ENCODE data around the gene LINS1. TPM values are rescaled to one million over a fixed set of nuclear protein-coding genes. Genes with fewer than 3 reads are reported as not detected.

LINS1 gene, protein sequence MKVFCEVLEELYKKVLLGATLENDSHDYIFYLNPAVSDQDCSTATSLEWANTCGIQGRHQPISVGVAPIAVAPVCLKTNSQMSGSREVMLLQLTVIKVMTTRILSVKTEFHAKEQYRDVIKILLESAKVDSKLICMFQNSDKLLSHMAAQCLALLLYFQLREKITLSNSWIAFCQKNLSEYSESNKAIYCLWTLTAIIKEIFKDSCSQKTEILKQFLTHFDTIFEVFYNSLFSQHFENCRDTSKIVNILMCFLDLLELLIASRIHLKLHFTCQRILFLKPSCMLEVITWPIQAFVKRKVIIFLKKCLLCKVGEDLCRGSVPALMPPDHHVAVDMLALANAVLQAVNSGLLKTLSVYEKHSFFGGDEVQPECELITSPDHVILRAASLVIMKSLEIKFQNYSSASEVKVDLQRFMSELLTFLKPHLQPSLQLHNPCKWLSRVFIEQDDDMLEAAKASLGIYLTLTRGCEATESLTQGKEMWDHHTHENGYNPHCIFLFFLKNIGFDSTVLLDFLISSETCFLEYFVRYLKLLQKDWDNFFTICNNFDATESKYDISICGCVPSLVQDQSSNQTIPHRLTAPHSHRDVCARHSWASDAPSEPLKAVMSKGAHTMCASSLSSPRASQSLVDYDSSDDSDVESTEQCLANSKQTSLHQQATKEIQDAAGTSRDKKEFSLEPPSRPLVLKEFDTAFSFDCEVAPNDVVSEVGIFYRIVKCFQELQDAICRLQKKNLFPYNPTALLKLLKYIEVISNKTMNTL
- 113 TPM for total RNA-seq

DNA sequence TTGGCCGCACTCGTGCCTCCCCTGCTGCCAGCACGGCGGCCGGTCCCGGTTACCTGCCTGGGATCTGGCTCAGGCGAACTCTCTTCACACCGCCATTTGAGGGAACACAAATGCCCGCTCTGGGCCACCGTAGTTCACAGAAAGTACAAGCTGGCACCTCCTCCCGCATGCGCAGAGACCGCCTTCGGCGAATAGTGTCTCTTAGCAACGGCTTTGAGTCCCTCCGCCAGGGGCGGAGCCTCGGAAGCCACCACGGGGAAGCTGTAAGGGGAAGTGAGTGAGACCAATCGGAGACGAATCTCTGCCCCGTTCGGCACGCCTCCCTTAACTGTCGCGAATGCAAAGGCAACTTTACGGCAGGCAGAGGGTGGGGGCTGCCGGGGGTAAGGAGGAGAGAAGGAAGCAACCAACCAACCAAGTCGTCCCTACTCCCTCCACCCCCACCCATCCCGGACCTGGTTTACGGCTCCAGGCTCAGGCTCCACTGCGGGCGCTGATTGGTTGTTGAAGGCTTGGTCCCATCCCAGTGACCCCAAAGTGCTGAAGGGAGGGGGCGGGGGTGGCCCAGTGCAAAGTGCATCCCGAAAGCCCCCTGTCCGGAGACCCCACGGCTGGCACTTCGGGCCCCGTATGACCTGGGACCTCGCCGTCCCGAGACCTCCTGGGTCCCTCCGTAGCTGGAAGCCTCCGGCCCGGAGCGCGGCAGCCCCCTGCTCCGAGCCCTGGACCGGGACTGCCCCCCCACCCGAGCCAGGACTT, at the start of gene LINS1, which contains the start of gene ASB7:
Gene LINS1, minus strand, starts transcription at position 121 of the 759 bp plus-strand sequence. CDS start 21,342 bp downstream, outside the sequence.
Gene ASB7, plus strand, starts transcription at position 526 of the 759 bp plus-strand sequence. CDS start 9,628 bp downstream, outside the sequence.

DNA sequence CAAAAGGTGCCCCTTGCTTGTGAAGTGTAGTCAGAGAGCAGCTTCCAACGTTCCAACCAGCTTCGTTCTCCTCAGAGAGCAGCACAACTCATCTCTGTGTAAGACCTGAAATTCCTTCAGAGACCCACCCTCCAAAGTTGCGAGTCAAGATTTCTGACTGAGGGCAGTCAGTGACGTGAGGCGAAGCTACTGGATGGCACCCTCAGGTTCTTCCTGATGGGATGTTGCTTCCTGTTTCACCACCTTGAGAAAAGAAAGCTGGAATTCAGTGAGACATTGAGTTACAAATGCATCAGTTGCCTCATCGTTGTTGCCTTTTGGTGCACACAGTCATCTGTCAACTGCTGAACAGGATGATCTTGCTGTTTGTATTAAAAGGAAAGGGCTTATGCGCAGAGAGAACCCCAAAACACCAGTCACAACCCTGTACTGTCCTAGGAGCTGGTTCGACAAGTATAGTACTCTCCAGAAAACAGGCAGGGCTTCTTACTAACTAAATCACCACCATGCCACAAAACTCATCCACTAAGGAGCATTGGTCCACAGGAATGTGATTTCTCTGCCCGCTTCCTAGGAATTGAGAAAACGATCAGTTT, 73.1 kb downstream of the LINS1 start, which contains the start of gene CERS3:
Gene CERS3, minus strand, starts transcription at position 118 of the 596 bp plus-strand sequence. CDS start 27,101 bp downstream, outside the sequence.

Other genes starting within 250 kb of the LINS1 start
- gene CERS3, start 73.2 kb downstream of the LINS1 start, total RNA-seq: 0.71 TPM
- 20.9 TPM for gene ASB7, start 405 bp upstream of the LINS1 start, total RNA-seq

Data from camera-type eye (tissue), 1 donor.